Endothelial cell of umbilical vein (primary cell): ENCODE data around the gene BRD2. TPM values are rescaled to one million over a fixed set of nuclear protein-coding genes. Genes with fewer than 3 reads are reported as not detected.
A peak's percentile ranks its signal among the peaks of the same experiment; 100 is the strongest.

Source experiments
- BruUV-seq: library from RNA; stranded (reverse); fragments of 400-500 nt; replicated peaks from 2 replicates; lab custom pipeline; 2021; lab: Mats Ljungman, UMichigan
- CTCF ChIA-PET: fragments of 300-600, 350-600 bp; sonication (Branson Sonifier 250); formaldehyde crosslinking; loops from one replicate; lab custom pipeline; 2021; ENCODE audit warnings: antibody characterized with exemption, inconsistent platforms; lab: Charles Lee
- POLR2A ChIA-PET: fragments of 300-600, 350-600 bp; sonication (Branson Sonifier 250); formaldehyde crosslinking; loops from one replicate; lab custom pipeline; 2021; ENCODE audit warnings: antibody characterized with exemption, inconsistent platforms; lab: Charles Lee
- DNase-seq: peaks from one replicate; pipeline ENCODE4 v3.0.0-alpha.2; 2011; ENCODE audit warnings: low read depth, low spot score
- FAIRE-seq: peaks from 2 replicates; lab custom pipeline; 2011; peaks lifted over from hg19 to GRCh38; lab: Jason Lieb, UNC
- H2AFZ ChIP-seq: 2 replicates; pipeline ENCODE4 v1.6.0; 2012; ENCODE audit warnings: low read depth, low read length, control low read depth, inconsistent platforms
- H3K27ac ChIP-seq: 2 replicates; pipeline ENCODE4 v1.5.1; 2011; ENCODE audit warnings: low read depth, mild to moderate bottlenecking, control low read depth, low read length, moderate library complexity; ENCODE audit not compliant: insufficient read depth
- H3K27me3 ChIP-seq, 2 experiments: 2 replicates each; pipeline versions ENCODE4 v1.6.0 to v1.6.1; 2011; ENCODE audit warnings: low read length in 2 of 2, mixed read lengths in 1 of 2; ENCODE audit not compliant: control insufficient read depth in 2 of 2, insufficient read depth in 2 of 2
- H3K36me3 ChIP-seq, 2 experiments: 2 replicates in 1 of 2; 3 replicates in 1 of 2; pipeline ENCODE4 v1.5.1; 2011; ENCODE audit warnings: low read length in 2 of 2, mild to moderate bottlenecking in 1 of 2, moderate library complexity in 1 of 2; ENCODE audit not compliant: control insufficient read depth in 2 of 2, insufficient read depth in 2 of 2; ENCODE audit errors: extremely low read depth in 1 of 2
- H3K4me1 ChIP-seq: 3 replicates; pipeline ENCODE4 v1.5.1; 2011; ENCODE audit warnings: mild to moderate bottlenecking, low read length; ENCODE audit not compliant: control insufficient read depth, insufficient read depth; ENCODE audit errors: extremely low read depth
- H3K4me2 ChIP-seq: 2 replicates; pipeline ENCODE4 v1.6.1; 2011; ENCODE audit warnings: low read length, control low read depth, mixed read lengths; ENCODE audit not compliant: insufficient read depth
- H3K4me3 ChIP-seq, 3 experiments: fragments of 200-600 bp in 1 of 3; sonication (generic), shearing (Covaris generic) in 1 of 3; replicated peaks in 1 of 3; 2 replicates each; pipeline ENCODE4 v1.5.1; 2011 to 2016; ENCODE audit warnings: control low read depth in 3 of 3, low read length in 3 of 3, mild to moderate bottlenecking in 2 of 3, inconsistent platforms in 1 of 3, low read depth in 1 of 3, moderate library complexity in 1 of 3; ENCODE audit not compliant: insufficient read depth in 1 of 3
- H3K79me2 ChIP-seq: 2 replicates; pipeline ENCODE4 v1.6.0; 2012; ENCODE audit warnings: low read length, inconsistent platforms; ENCODE audit not compliant: control insufficient read depth, insufficient read depth
- H3K9ac ChIP-seq: replicated peaks from 2 replicates; pipeline ENCODE3; 2011; ENCODE audit warnings: low read length, control low read depth; ENCODE audit not compliant: insufficient read depth; ENCODE audit errors: extremely low read depth
- H3K9me1 ChIP-seq: replicated peaks from 3 replicates; pipeline ENCODE4 v1.6.0; 2011; ENCODE audit warnings: mild to moderate bottlenecking, low read length; ENCODE audit not compliant: control insufficient read depth, insufficient read depth; ENCODE audit errors: extremely low read depth
- H3K9me3 ChIP-seq: replicated peaks from 2 replicates; pipeline ENCODE4 v1.5.1; 2012; ENCODE audit warnings: low read length, inconsistent platforms; ENCODE audit not compliant: control insufficient read depth, insufficient read depth
- H4K20me1 ChIP-seq: replicated peaks from 2 replicates; pipeline ENCODE3; 2011; ENCODE audit warnings: mild to moderate bottlenecking, low read length; ENCODE audit not compliant: control insufficient read depth, insufficient read depth; ENCODE audit errors: extremely low read depth
- EZH2 ChIP-seq: IDR thresholded peaks from 2 replicates; pipeline ENCODE4 v1.6.1; 2012; ENCODE audit warnings: borderline replicate concordance, low read depth, mild to moderate bottlenecking, moderate library complexity, low read length, inconsistent platforms; ENCODE audit not compliant: severe bottlenecking
- FOS ChIP-seq: IDR thresholded peaks from 2 replicates; pipeline ENCODE4 v1.6.1; 2011; ENCODE audit warnings: mild to moderate bottlenecking, low read length, moderate library complexity, borderline replicate concordance; ENCODE audit not compliant: insufficient read depth
- GATA2 ChIP-seq: IDR thresholded peaks from 2 replicates; pipeline ENCODE4 v1.7.0; 2011; ENCODE audit warnings: low read depth, mild to moderate bottlenecking, moderate library complexity, mixed read lengths, low read length; ENCODE audit not compliant: insufficient read length, insufficient read depth
- JUN ChIP-seq: IDR thresholded peaks from 2 replicates; pipeline ENCODE4 v1.6.1; 2011; ENCODE audit warnings: borderline replicate concordance, low read depth; ENCODE audit not compliant: insufficient read length, insufficient read depth
- MYC ChIP-seq: IDR thresholded peaks from one replicate; pipeline ENCODE4 v1.6.1; 2011; ENCODE audit warnings: mild to moderate bottlenecking, low read depth, low read length
- POLR2A ChIP-seq: IDR thresholded peaks from 2 replicates; pipeline ENCODE4 v1.6.1; 2012; ENCODE audit warnings: low read depth, mild to moderate bottlenecking, control low read depth, low read length
- POLR2AphosphoS5 ChIP-seq: IDR thresholded peaks from 2 replicates; pipeline ENCODE4 v1.6.1; 2012; ENCODE audit warnings: low read depth, mild to moderate bottlenecking, control low read depth, low read length, moderate library complexity; ENCODE audit not compliant: insufficient read depth
- dilution Hi-C: fragments of 300-500 bp; cut with MboI; formaldehyde crosslinking; loops from one replicate; pipeline ENCODE4 v1.15.0; 2019; ENCODE audit warnings: low sequenced_read_pairs; ENCODE audit not compliant: extremely low pct_ligation_motif_present
- intact Hi-C: fragments of 100-400 bp; cut with micrococcal nuclease; formaldehyde crosslinking; loops from one replicate; pipeline ENCODE4 v1.10.0; 2022
- polyA plus RNA-seq, 4 experiments: library from polyadenylated mRNA; depleted of rRNA in 3 of 4; stranded (reverse) in 3 of 4; unstranded in 1 of 4; fragments of >200 nt; gene quantifications; 2 replicates each; pipeline versions ENCODE4 v1.2.1 to v1.2.3, GENCODE V29; 2011 to 2012; ENCODE audit warnings: missing spikeins in 1 of 4
- total RNA-seq: library from RNA; stranded (reverse); gene quantifications from 2 replicates; pipeline ENCODE4 v1.2.3, GENCODE V29; 2021
- TF ChIP-seq, protein P1 (sequence below), 2 donors: IDR thresholded peaks; 1 replicate in 1 of 2; 2 replicates in 1 of 2; pipeline ENCODE4 v1.5.1; 2011; ENCODE audit warnings: low read length in 2 of 2, mild to moderate bottlenecking in 2 of 2, moderate library complexity in 2 of 2, control low read depth in 1 of 2, inconsistent platforms in 1 of 2, low read depth in 1 of 2; ENCODE audit not compliant: insufficient read depth in 1 of 2; ENCODE audit errors: extremely low read depth in 1 of 2
- TF ChIP-seq, protein P2 (sequence below): IDR thresholded peaks from 2 replicates; pipeline ENCODE4 v1.6.1; 2011; ENCODE audit not compliant: insufficient read depth, insufficient read length

Gene BRD2
- total and polyA plus RNA-seq, 2 donors (not counting 3 experiments of a cell fraction or from before 2014, with no cell fraction given), result 131 to 197 TPM

DNA sequence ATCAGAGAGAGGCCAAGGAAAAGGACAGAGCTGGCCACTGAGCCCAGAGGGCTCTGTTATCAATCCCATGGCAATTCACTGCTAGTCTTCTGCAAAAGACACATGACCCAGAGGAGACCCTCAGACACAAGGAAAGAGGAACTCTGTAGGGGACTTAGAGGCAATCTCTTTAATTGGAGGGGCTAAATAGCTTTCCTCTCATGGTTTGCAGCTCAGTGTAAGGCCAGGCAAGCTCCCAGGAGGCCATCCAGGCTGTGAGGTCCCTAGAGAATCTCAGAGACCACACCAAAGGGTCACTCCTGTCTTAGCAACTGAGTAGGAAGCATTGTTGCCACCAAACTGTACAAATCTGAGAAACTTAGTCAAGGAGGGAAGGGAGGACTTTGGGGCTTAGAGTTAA is 51.0 kb downstream of the BRD2 start:
- BruUV-seq, result no TSS peak
- H3K27ac ChIP-seq, result no peak overlapping the region
- no peaks in the 10 kb centered on the region for H3K9me3 ChIP-seq
- CTCF ChIA-PET, result interaction anchor here (0.6 to 6.7 kb wide), 11 partner anchors 35 to 229 kb away, joined by 3 to 88 read pairs (median 3); partner anchors contain the start of gene HLA-DPB1
- TF ChIP-seq POLR2A, result no peak
- no peak for TF ChIP-seq FOS
- no peak for TF ChIP-seq JUN
- TF ChIP-seq, protein P1, sequence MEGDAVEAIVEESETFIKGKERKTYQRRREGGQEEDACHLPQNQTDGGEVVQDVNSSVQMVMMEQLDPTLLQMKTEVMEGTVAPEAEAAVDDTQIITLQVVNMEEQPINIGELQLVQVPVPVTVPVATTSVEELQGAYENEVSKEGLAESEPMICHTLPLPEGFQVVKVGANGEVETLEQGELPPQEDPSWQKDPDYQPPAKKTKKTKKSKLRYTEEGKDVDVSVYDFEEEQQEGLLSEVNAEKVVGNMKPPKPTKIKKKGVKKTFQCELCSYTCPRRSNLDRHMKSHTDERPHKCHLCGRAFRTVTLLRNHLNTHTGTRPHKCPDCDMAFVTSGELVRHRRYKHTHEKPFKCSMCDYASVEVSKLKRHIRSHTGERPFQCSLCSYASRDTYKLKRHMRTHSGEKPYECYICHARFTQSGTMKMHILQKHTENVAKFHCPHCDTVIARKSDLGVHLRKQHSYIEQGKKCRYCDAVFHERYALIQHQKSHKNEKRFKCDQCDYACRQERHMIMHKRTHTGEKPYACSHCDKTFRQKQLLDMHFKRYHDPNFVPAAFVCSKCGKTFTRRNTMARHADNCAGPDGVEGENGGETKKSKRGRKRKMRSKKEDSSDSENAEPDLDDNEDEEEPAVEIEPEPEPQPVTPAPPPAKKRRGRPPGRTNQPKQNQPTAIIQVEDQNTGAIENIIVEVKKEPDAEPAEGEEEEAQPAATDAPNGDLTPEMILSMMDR (IDR thresholded peaks at IDR 0.05; ENCODE audit: extremely low read depth in 1 of 2, insufficient read depth in 1 of 2, low read depth in 1 of 2, low read length in 2 of 2), result no peak
- TF ChIP-seq GATA2, result no peak
- TF ChIP-seq POLR2AphosphoS5, result no peak
- TF ChIP-seq, protein P2, sequence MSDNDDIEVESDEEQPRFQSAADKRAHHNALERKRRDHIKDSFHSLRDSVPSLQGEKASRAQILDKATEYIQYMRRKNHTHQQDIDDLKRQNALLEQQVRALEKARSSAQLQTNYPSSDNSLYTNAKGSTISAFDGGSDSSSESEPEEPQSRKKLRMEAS, result no peak
- no peak for TF ChIP-seq MYC
- TF ChIP-seq EZH2, result no peak
- no peaks in the 10 kb centered on the region for H3K79me2 ChIP-seq
- peak; percentile 31 for FAIRE-seq
- peaks cover 0 to 30% of the 10 kb centered on the region in 2 experiments for H3K27me3 ChIP-seq
- no peaks in the 10 kb centered on the region for H3K36me3 ChIP-seq
- H3K4me2 ChIP-seq, result peak overlapping the region; percentile 88
- POLR2A ChIA-PET, result no interaction called here
- H2AFZ ChIP-seq, result peak overlapping the region; percentile 36
- H3K9ac ChIP-seq, result no peak overlapping the region
- H4K20me1 ChIP-seq, result no peaks in the 10 kb centered on the region
- peaks cover 8% of the 10 kb centered on the region for H3K4me1 ChIP-seq
- H3K9me1 ChIP-seq, result no peaks in the 10 kb centered on the region
- dilution Hi-C loops, result no loop called here
- H3K4me3 ChIP-seq, result peak overlapping the region in 1 of 3 experiments; percentile 34
- intact Hi-C loops, result no loop called here
- DNase-seq, result no peak
